OCI-LY1 (cell line): ENCODE data around the gene DMD.

ENCODE experiments used
- H2AFZ ChIP-seq: fragments of 200-600 bp; sonication (generic), shearing (Covaris generic); 2 replicates; pipeline ENCODE4 v1.6.0; 2014; ENCODE audit warnings: antibody characterized with exemption, mild to moderate bottlenecking, low read length
- H3F3A ChIP-seq: fragments of 200-600 bp; sonication (generic), shearing (Covaris generic); 2 replicates; pipeline ENCODE4 v1.6.0; 2014; ENCODE audit warnings: mild to moderate bottlenecking, antibody characterized with exemption, low read length, moderate library complexity; ENCODE audit not compliant: insufficient read depth
- H3K27ac ChIP-seq: fragments of 200-600 bp; sonication (generic); 2 replicates; pipeline ENCODE4 v1.5.1; 2014; ENCODE audit warnings: low read length, mixed run types, mild to moderate bottlenecking, low read depth; ENCODE audit not compliant: poor library complexity, severe bottlenecking
- H3K27me3 ChIP-seq: fragments of 200-600 bp; sonication (generic); 2 replicates; pipeline ENCODE4 v1.6.0; 2014; ENCODE audit warnings: antibody characterized with exemption, mild to moderate bottlenecking, low read length, moderate library complexity; ENCODE audit not compliant: insufficient read depth
- H3K36me3 ChIP-seq: fragments of 200-600 bp; sonication (generic); 2 replicates; pipeline ENCODE4 v1.6.1; 2014; ENCODE audit warnings: mild to moderate bottlenecking, antibody characterized with exemption, low read length, moderate library complexity, mixed read lengths; ENCODE audit not compliant: insufficient read depth
- H3K4me1 ChIP-seq: fragments of 200-600 bp; sonication (generic); 2 replicates; pipeline ENCODE4 v1.5.1; 2014; ENCODE audit warnings: mild to moderate bottlenecking, low read length, moderate library complexity; ENCODE audit not compliant: insufficient read depth, severe bottlenecking
- H3K4me2 ChIP-seq: fragments of 200-600 bp; sonication (generic), shearing (Covaris generic); 2 replicates; pipeline ENCODE4 v1.6.1; 2014; ENCODE audit warnings: low read length
- H3K4me3 ChIP-seq: fragments of 200-600 bp; sonication (generic); 2 replicates; pipeline ENCODE4 v1.5.1; 2014; ENCODE audit warnings: low read length, low read depth, mild to moderate bottlenecking, mixed read lengths; ENCODE audit not compliant: poor library complexity, severe bottlenecking
- H3K79me2 ChIP-seq: fragments of 200-600 bp; shearing (Covaris generic); 2 replicates; pipeline ENCODE4 v1.6.1; 2016; ENCODE audit warnings: mixed run types, low read length, mixed read lengths; ENCODE audit not compliant: insufficient read depth
- H3K9ac ChIP-seq: fragments of 200-600 bp; sonication (generic), shearing (Covaris generic); 2 replicates; pipeline ENCODE4 v1.6.1; 2014; ENCODE audit warnings: mild to moderate bottlenecking, low read length, mixed read lengths
- H3K9me2 ChIP-seq: fragments of 200-600 bp; sonication (generic), shearing (Covaris generic); 2 replicates; pipeline ENCODE4 v1.6.1; 2014; ENCODE audit warnings: low read depth, mild to moderate bottlenecking, low read length, mixed read lengths
- H3K9me3 ChIP-seq: fragments of 200-600 bp; shearing (Covaris generic); 2 replicates; pipeline ENCODE4 v1.6.1; 2014; ENCODE audit warnings: low read length, mixed read lengths
- H4K20me1 ChIP-seq: fragments of 200-600 bp; sonication (generic), shearing (Covaris generic); 2 replicates; pipeline ENCODE4 v1.6.0; 2016; ENCODE audit warnings: mild to moderate bottlenecking, low read length; ENCODE audit not compliant: insufficient read depth
- CTCF ChIP-seq: fragments of 200-600 bp; sonication (generic), shearing (Covaris generic); IDR thresholded peaks from 2 replicates; pipeline ENCODE4 v1.5.1; 2017; ENCODE audit warnings: mild to moderate bottlenecking, antibody characterized with exemption, low read length, moderate library complexity, mixed read lengths
- EZH2 ChIP-seq: fragments of 200-600 bp; sonication (generic), shearing (Covaris generic); IDR thresholded peaks from 2 replicates; pipeline ENCODE4 v1.8.0; 2017; ENCODE audit warnings: borderline replicate concordance, mixed run types, mild to moderate bottlenecking, antibody characterized with exemption, low read length, moderate library complexity, mixed read lengths

Gene DMD

GRCh38 chrX:31523884-31524536, 1687.3 kb downstream of the DMD start:
- Histone ChIP-seq H3K36me3 (no peaks in the 10 kb centered on the region), H3K9me3 (no peaks in the 10 kb centered on the region), H3K9ac (no peak overlapping the region), H3K9me2 (no peaks in the 10 kb centered on the region), H3K79me2 (no peaks in the 10 kb centered on the region), H3K4me2 (no peak overlapping the region), H3K4me3 (no peak overlapping the region), H4K20me1 (no peaks in the 10 kb centered on the region), H3K4me1 (no peaks in the 10 kb centered on the region), H3K27ac (no peak overlapping the region), H2AFZ (no peak overlapping the region), H3F3A (no peaks in the 10 kb centered on the region), H3K27me3 (no peaks in the 10 kb centered on the region)
- TF ChIP-seq EZH2 (no peak), CTCF (no peak)

- H4K20me1 ChIP-seq, result no peaks in the 10 kb centered on the region
- no peak overlapping the region for H3K4me3 ChIP-seq
- no peak overlapping the region for H3K4me2 ChIP-seq
- H2AFZ ChIP-seq, result no peak overlapping the region
- no peak overlapping the region for H3K9ac ChIP-seq
- H3K27ac ChIP-seq, result no peak overlapping the region
- TF ChIP-seq CTCF (no peak), EZH2 (no peak)
- H3K4me1 ChIP-seq, result no peaks in the 10 kb centered on the region
- no peaks in the 10 kb centered on the region for H3K36me3 ChIP-seq
- H3F3A ChIP-seq, result no peaks in the 10 kb centered on the region
- no peaks in the 10 kb centered on the region for H3K27me3 ChIP-seq
- H3K9me3 ChIP-seq, result no peaks in the 10 kb centered on the region
- no peaks in the 10 kb centered on the region for H3K9me2 ChIP-seq
- H3K79me2 ChIP-seq, result no peaks in the 10 kb centered on the region
Observed at GRCh38 chrX:31522760-31523159, 1688.6 kb downstream of the DMD start.

- H2AFZ ChIP-seq, result no peak overlapping the region
- H3K27ac ChIP-seq, result no peak overlapping the region
- no peaks in the 10 kb centered on the region for H3F3A ChIP-seq
- no peaks in the 10 kb centered on the region for H3K9me3 ChIP-seq
- no peaks in the 10 kb centered on the region for H3K36me3 ChIP-seq
- H3K4me1 ChIP-seq, result no peaks in the 10 kb centered on the region
- H3K9ac ChIP-seq, result no peak overlapping the region
- no peaks in the 10 kb centered on the region for H3K79me2 ChIP-seq
- H3K9me2 ChIP-seq, result no peaks in the 10 kb centered on the region
- no peak overlapping the region for H3K4me2 ChIP-seq
- H4K20me1 ChIP-seq, result no peaks in the 10 kb centered on the region
- no peak for TF ChIP-seq CTCF
- TF ChIP-seq EZH2, result no peak
- H3K27me3 ChIP-seq, result no peaks in the 10 kb centered on the region
- no peak overlapping the region for H3K4me3 ChIP-seq
Observed at GRCh38 chrX:31521941-31522340, 1689.4 kb downstream of the DMD start.
